GM12892 (cell line): ENCODE results near the gene PER3.

Source experiments
- POLR2A ChIP-seq: IDR thresholded peaks from 2 replicates; pipeline ENCODE4 v1.6.1; 2011; ENCODE audit warnings: low read depth, low read length, control low read depth
- POLR2AphosphoS5 ChIP-seq: IDR thresholded peaks from 2 replicates; pipeline ENCODE4 v1.6.1; 2011; ENCODE audit warnings: low read depth, low read length, control low read depth

- no peak for TF ChIP-seq POLR2A
- no peak for TF ChIP-seq POLR2AphosphoS5
Observed at GRCh38 chr1:7831458-7831857, 47.4 kb downstream of the PER3 start.
